K562 (cell line): Measurements from ENCODE around the gene PRKCQ. TPM values are rescaled to one million over a fixed set of nuclear protein-coding genes. Genes with fewer than 3 reads are reported as not detected.

ENCODE experiments used
- ATAC-seq: fragments of 200-7000 bp; cut with Tn5 transposase; 3 replicates; pipeline ENCODE4 v1.9.1; 2020; ENCODE audit warnings: moderate library complexity
- BruUV-seq: library from RNA; stranded (reverse); fragments of 400-500 nt; replicated peaks from 2 replicates; lab custom pipeline; 2021; lab: Mats Ljungman, UMichigan
- CTCF ChIA-PET: fragments of 300-600 bp; formaldehyde crosslinking; extraction: SDS; loops from one replicate; lab custom pipeline; 2021; ENCODE audit warnings: low intra/inter-chr PET ratio; lab: Yijun Ruan, JAX
- POLR2A ChIA-PET: fragments of 300-600, 350-650 bp; sonication (Branson Sonifier 250); formaldehyde crosslinking; extraction: SDS; loops from one replicate; lab custom pipeline; 2021; ENCODE audit warnings: antibody characterized with exemption, inconsistent platforms; lab: Yijun Ruan, JAX
- DNase-seq, 4 experiments: peaks; one replicate each; pipeline versions ENCODE4 v3.0.0 to v3.0.0-alpha.2; 2011 to 2018; ENCODE audit warnings: low spot score in 3 of 4, mixed read lengths in 3 of 4; ENCODE audit errors: extremely low read depth in 1 of 4
- FAIRE-seq: peaks from 2 replicates; lab custom pipeline; 2011; peaks lifted over from hg19 to GRCh38; lab: Jason Lieb, UNC
- H2AFZ ChIP-seq: 2 replicates; pipeline ENCODE4 v1.6.0; 2011; ENCODE audit warnings: low read depth, low read length, control low read depth, inconsistent platforms
- H3K27ac ChIP-seq: fragments of 200-600 bp; 3 replicates; pipeline ENCODE4 v1.8.0; 2011; ENCODE audit warnings: low read depth, mild to moderate bottlenecking, control low read depth, inconsistent platforms, low read length, moderate library complexity, mixed read lengths; ENCODE audit errors: extremely low read depth
- H3K27me3 ChIP-seq, 2 experiments: fragments of 300-600 bp in 1 of 2; 2 replicates in 1 of 2; 3 replicates in 1 of 2; pipeline versions ENCODE4 v1.6.0 to v1.8.0; 2011; ENCODE audit warnings: inconsistent platforms in 2 of 2, low read length in 2 of 2, mild to moderate bottlenecking in 1 of 2, mixed read lengths in 1 of 2, moderate library complexity in 1 of 2; ENCODE audit not compliant: control insufficient read depth in 2 of 2, insufficient read depth in 2 of 2
- H3K36me3 ChIP-seq: fragments of 300-600 bp; 3 replicates; pipeline ENCODE4 v1.8.0; 2011; ENCODE audit warnings: mild to moderate bottlenecking, low read length, inconsistent platforms; ENCODE audit not compliant: control insufficient read depth, insufficient read depth
- H3K4me1 ChIP-seq, 2 experiments: fragments of 200-600 bp in 1 of 2; replicated peaks in 1 of 2; 2 replicates in 1 of 2; 3 replicates in 1 of 2; pipeline versions ENCODE4 v1.5.1 to v1.8.0; 2011; ENCODE audit warnings: inconsistent platforms in 2 of 2, low read length in 2 of 2, mild to moderate bottlenecking in 1 of 2, mixed read lengths in 1 of 2, moderate library complexity in 1 of 2; ENCODE audit not compliant: control insufficient read depth in 2 of 2, insufficient read depth in 2 of 2
- H3K4me2 ChIP-seq: 2 replicates; pipeline ENCODE4 v1.6.1; 2011; ENCODE audit warnings: low read length, control low read depth, inconsistent platforms, mixed read lengths; ENCODE audit not compliant: insufficient read depth
- H3K4me3 ChIP-seq: fragments of 200-600 bp; sonication (generic), shearing (Covaris generic); 2 replicates; pipeline ENCODE4 v1.5.1; 2016; ENCODE audit warnings: control low read depth, inconsistent platforms
- H3K79me2 ChIP-seq: fragments of 200-600 bp; 3 replicates; pipeline ENCODE4 v1.8.0; 2011; ENCODE audit warnings: low read length, inconsistent platforms; ENCODE audit not compliant: control insufficient read depth, insufficient read depth
- H3K9ac ChIP-seq, 2 experiments: 2 replicates each; pipeline versions ENCODE4 v1.6.0 to v1.6.1; 2011; ENCODE audit warnings: low read depth in 2 of 2, low read length in 2 of 2, control low read depth in 1 of 2, inconsistent platforms in 1 of 2, mild to moderate bottlenecking in 1 of 2, mixed read lengths in 1 of 2; ENCODE audit not compliant: insufficient read depth in 1 of 2
- H3K9me1 ChIP-seq: one replicate; pipeline ENCODE4 v1.6.0; 2011; ENCODE audit warnings: inconsistent platforms, mild to moderate bottlenecking, low read length, moderate library complexity; ENCODE audit not compliant: control insufficient read depth, insufficient read depth
- H3K9me3 ChIP-seq: replicated peaks from 2 replicates; pipeline ENCODE4 v1.5.1; 2011; ENCODE audit warnings: low read depth, low read length, inconsistent platforms; ENCODE audit not compliant: control insufficient read depth, insufficient read depth
- H4K20me1 ChIP-seq: replicated peaks from 2 replicates; pipeline ENCODE4 v1.6.1; 2011; ENCODE audit warnings: low read length, inconsistent platforms, mixed read lengths; ENCODE audit not compliant: control insufficient read depth, insufficient read depth
- CBFB ChIP-seq: sonication (generic); formaldehyde crosslinking; IDR thresholded peaks from 2 replicates; pipeline ENCODE4 v1.4.0; 2020; ENCODE audit warnings: mild to moderate bottlenecking, missing genetic modification reagents
- E2F3 ChIP-seq: fragments of 250-450 bp; sonication (Bioruptor Pico); IDR thresholded peaks from 2 replicates; pipeline ENCODE4 v1.4.0; 2020; ENCODE audit warnings: mild to moderate bottlenecking
- FOXM1 ChIP-seq, 2 experiments: fragments of 450-650 bp in 1 of 2; sonication (generic) in 1 of 2; formaldehyde crosslinking in 1 of 2; IDR thresholded peaks; 2 replicates each; pipeline versions ENCODE4 v1.6.1 to v1.9.0; 2017 to 2022; ENCODE audit warnings: low read depth in 2 of 2, mild to moderate bottlenecking in 2 of 2, missing genetic modification reagents in 1 of 2, moderate library complexity in 1 of 2
- GABPB1 ChIP-seq: sonication (generic); formaldehyde crosslinking; IDR thresholded peaks from 2 replicates; pipeline ENCODE4 v1.8.0; 2022; ENCODE audit warnings: mild to moderate bottlenecking, missing genetic modification reagents
- KDM5B ChIP-seq: fragments of 200-600 bp; sonication (generic); IDR thresholded peaks from 2 replicates; pipeline ENCODE4 v1.6.1; 2012; ENCODE audit warnings: low read depth, mild to moderate bottlenecking, moderate library complexity, low read length, control low read depth, inconsistent platforms; ENCODE audit not compliant: insufficient replicate concordance
- MAZ ChIP-seq, 2 experiments: fragments of 450-650 bp in 1 of 2; sonication (generic) in 1 of 2; formaldehyde crosslinking; IDR thresholded peaks in 1 of 2; conservative IDR thresholded peaks in 1 of 2; 2 replicates each; pipeline versions ENCODE4 v1.4.0 to v1.5.0; 2020; ENCODE audit warnings: mild to moderate bottlenecking in 1 of 2, missing genetic modification reagents in 1 of 2
- MEIS2 ChIP-seq: fragments of 450-650 bp; IDR thresholded peaks from 2 replicates; pipeline ENCODE4 v1.6.1; 2014; ENCODE audit warnings: mild to moderate bottlenecking; ENCODE audit not compliant: partially characterized antibody
- PML ChIP-seq: IDR thresholded peaks from 2 replicates; pipeline ENCODE4 v1.6.1; 2012; ENCODE audit warnings: low read length, inconsistent platforms
- PTTG1 ChIP-seq: fragments of 450-650 bp; IDR thresholded peaks from 2 replicates; pipeline ENCODE4 v1.6.1; 2016; ENCODE audit warnings: low read depth, mild to moderate bottlenecking, missing genetic modification characterization, missing compliant biosample characterization
- SRF ChIP-seq, 2 experiments: fragments of 250-450, 450-650 bp in 1 of 2; sonication (Bioruptor Pico) in 1 of 2; sonication (generic) in 1 of 2; formaldehyde crosslinking; IDR thresholded peaks; 2 replicates each; pipeline versions ENCODE4 v1.5.0 to v1.5.1; 2020 to 2022; ENCODE audit warnings: mild to moderate bottlenecking in 1 of 2, missing genetic modification reagents in 1 of 2
- ZNF143 ChIP-seq: sonication (generic); formaldehyde crosslinking; IDR thresholded peaks from 2 replicates; pipeline ENCODE4 v1.9.0; 2022; ENCODE audit warnings: mild to moderate bottlenecking, missing genetic modification reagents
- ZNF174 ChIP-seq: fragments of 250-450 bp; sonication (Bioruptor Pico); IDR thresholded peaks from 2 replicates; pipeline ENCODE4 v1.4.0; 2020; ENCODE audit warnings: mild to moderate bottlenecking
- ZNF311 ChIP-seq: fragments of 250-450 bp; sonication (Bioruptor Pico); IDR thresholded peaks from 2 replicates; pipeline ENCODE4 v1.4.0; 2020; ENCODE audit warnings: mild to moderate bottlenecking, moderate library complexity
- WGBS: fragments of 100-300 bp; shearing (Covaris generic); methylation state at CpG from one replicate; pipeline ENCODE4 v1.1.6; 2016; ENCODE audit warnings: low coverage, mixed read lengths; ENCODE audit not compliant: insufficient coverage; ENCODE audit errors: missing lambda C conversion rate; 5-methylcytosine and 5-hydroxymethylcytosine counted together
- in situ Hi-C: fragments of 300-500 bp; cut with MboI; formaldehyde crosslinking; loops from 4 replicates; pipeline ENCODE4 v1.15.0; 2018; ENCODE audit warnings: inconsistent platforms, mixed read lengths
- intact Hi-C: fragments of 100-400 bp; cut with micrococcal nuclease; formaldehyde crosslinking; loops from 2 replicates; pipeline ENCODE4 v1.14.2; 2022
- polyA plus RNA-seq, 8 experiments: library from polyadenylated mRNA; depleted of rRNA in 4 of 8; stranded (reverse) in 5 of 8; unstranded in 3 of 8; fragments of >200 nt; fragmentation: Nextera tagmentation in 2 of 8; fragmentation: Illumina TruSeq in 1 of 8; extraction: Ambion mirVana in 2 of 8; extraction: Trizol in 1 of 8; gene quantifications; 2 replicates each; pipeline versions ENCODE4 v1.2.1 to v1.2.3, GENCODE V29; 2011 to 2014; ENCODE audit warnings: inconsistent platforms in 1 of 8, missing spikeins in 1 of 8
- total RNA-seq, 7 experiments: library from RNA; depleted of rRNA in 6 of 7; stranded (reverse); fragments of >200 nt in 6 of 7; fragmentation: Illumina TruSeq in 2 of 7; extraction: Trizol in 2 of 7; gene quantifications; 2 replicates each; pipeline versions ENCODE4 v1.2.1 to v1.2.3, GENCODE V29; 2011 to 2021; ENCODE audit warnings: low replicate concordance in 1 of 7
- TF ChIP-seq, protein P1 (sequence below), 2 experiments: fragments of 450-650 bp in 1 of 2; sonication (generic) in 1 of 2; formaldehyde crosslinking in 1 of 2; IDR thresholded peaks in 1 of 2; conservative IDR thresholded peaks in 1 of 2; 2 replicates each; pipeline versions ENCODE4 v1.6.1 to v1.8.1; 2016 to 2023; ENCODE audit warnings: mild to moderate bottlenecking in 2 of 2, moderate library complexity in 2 of 2, inconsistent platforms in 1 of 2, missing genetic modification reagents in 1 of 2
- TF ChIP-seq, protein P2 (sequence below): fragments of 450-650 bp; IDR thresholded peaks from 2 replicates; pipeline ENCODE4 v1.7.1; 2018; ENCODE audit warnings: mild to moderate bottlenecking, low read depth; ENCODE audit not compliant: partially characterized antibody
- TF ChIP-seq, protein P3 (sequence below): sonication (generic); formaldehyde crosslinking; IDR thresholded peaks from 2 replicates; pipeline ENCODE4 v1.8.0; 2022; ENCODE audit warnings: missing genetic modification reagents, mild to moderate bottlenecking, borderline replicate concordance

Gene PRKCQ
- total and polyA plus RNA-seq, 9 of the 15 experiments (the other 6 are each of a cell fraction or from before 2014, with no cell fraction given), result 4.4 to 23.3 (median 14.6) TPM

DNA sequence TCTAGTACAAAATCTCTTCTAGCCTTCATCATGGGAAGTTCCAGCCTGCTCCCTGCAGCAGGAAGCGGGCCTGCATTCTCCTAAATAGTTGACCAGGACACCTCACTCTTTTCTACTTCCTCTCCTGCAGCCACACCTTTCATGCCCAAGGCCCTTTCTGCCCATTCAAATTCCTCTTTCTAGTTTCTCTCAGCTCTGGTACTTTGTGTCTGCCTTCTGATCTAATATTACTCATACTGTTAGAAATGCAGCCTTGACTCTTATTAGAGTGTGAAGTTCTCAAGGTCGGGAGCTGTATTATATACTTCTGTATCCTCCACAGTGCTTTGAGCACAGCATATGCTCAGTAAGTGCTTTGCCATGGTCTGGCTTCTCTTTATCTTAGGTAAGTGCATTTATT is 103.1 kb downstream of the PRKCQ start (continued):
- TF ChIP-seq E2F3 (CRISPR knock-in tag) (no peak), PTTG1 (tag) (no peak)
- TF ChIP-seq, protein P1, sequence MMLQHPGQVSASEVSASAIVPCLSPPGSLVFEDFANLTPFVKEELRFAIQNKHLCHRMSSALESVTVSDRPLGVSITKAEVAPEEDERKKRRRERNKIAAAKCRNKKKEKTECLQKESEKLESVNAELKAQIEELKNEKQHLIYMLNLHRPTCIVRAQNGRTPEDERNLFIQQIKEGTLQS (IDR thresholded peaks at IDR 0.05), result no peak
- TF ChIP-seq, protein P1 (CRISPR knock-in tag; conservative IDR thresholded peaks at IDR 0.05), result no peak

DNA sequence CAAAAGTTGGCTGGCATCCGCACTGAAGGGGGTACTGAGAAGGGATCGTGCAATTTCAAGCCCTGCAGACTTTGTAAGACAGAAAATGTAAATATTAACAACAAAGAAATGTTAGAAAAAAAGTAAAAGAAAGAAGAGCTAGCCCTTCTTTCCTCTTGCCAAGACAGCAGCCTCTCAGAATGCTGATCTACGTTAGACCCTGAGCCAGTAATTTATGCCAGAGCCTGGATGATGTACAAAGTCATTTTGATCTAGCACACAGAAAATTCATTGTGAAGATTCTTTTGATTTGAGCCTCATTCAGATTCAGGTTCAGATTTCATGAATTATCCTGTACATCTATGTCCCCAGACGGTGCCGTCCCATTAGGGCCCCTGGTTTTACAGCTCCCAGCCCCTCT is 105.2 kb downstream of the PRKCQ start:
- POLR2A ChIA-PET, result no interaction called here
- H2AFZ ChIP-seq, result no peak overlapping the region; the same call in 1 of the 2 replicates
- H4K20me1 ChIP-seq, result no peaks in the 10 kb centered on the region
- peak overlapping the region; percentile 95 for H3K27ac ChIP-seq
- no peak overlapping the region for H3K4me3 ChIP-seq
- intact Hi-C loops (loop anchor here (5.0 kb wide), 1 partner anchor 107 kb away; the partner anchor contains the start of gene PRKCQ), in situ Hi-C loops (no loop called here)
- FAIRE-seq (no peak), ATAC-seq (no peak), DNase-seq (no peak)
- no peaks in the 10 kb centered on the region for H3K9me3 ChIP-seq
- BruUV-seq, result no TSS peak
- H3K4me2 ChIP-seq, result no peak overlapping the region
- CTCF ChIA-PET, result no interaction called here
- peaks cover 22% of the 10 kb centered on the region for H3K36me3 ChIP-seq
- H3K9ac ChIP-seq, result no peak overlapping the region
- H3K79me2 ChIP-seq, result no peaks in the 10 kb centered on the region
- no peak for TF ChIP-seq CBFB
- TF ChIP-seq PML, result no peak
- TF ChIP-seq KDM5B, result no peak
- TF ChIP-seq SRF (CRISPR knock-in tag; IDR thresholded peaks at IDR 0.05), result no peak
- no peak for TF ChIP-seq FOXM1 (IDR thresholded peaks at IDR 0.05; ENCODE audit: low read depth)
- no peak for TF ChIP-seq FOXM1 (CRISPR knock-in tag; IDR thresholded peaks at IDR 0.05; ENCODE audit: low read depth)
- TF ChIP-seq, protein P2, sequence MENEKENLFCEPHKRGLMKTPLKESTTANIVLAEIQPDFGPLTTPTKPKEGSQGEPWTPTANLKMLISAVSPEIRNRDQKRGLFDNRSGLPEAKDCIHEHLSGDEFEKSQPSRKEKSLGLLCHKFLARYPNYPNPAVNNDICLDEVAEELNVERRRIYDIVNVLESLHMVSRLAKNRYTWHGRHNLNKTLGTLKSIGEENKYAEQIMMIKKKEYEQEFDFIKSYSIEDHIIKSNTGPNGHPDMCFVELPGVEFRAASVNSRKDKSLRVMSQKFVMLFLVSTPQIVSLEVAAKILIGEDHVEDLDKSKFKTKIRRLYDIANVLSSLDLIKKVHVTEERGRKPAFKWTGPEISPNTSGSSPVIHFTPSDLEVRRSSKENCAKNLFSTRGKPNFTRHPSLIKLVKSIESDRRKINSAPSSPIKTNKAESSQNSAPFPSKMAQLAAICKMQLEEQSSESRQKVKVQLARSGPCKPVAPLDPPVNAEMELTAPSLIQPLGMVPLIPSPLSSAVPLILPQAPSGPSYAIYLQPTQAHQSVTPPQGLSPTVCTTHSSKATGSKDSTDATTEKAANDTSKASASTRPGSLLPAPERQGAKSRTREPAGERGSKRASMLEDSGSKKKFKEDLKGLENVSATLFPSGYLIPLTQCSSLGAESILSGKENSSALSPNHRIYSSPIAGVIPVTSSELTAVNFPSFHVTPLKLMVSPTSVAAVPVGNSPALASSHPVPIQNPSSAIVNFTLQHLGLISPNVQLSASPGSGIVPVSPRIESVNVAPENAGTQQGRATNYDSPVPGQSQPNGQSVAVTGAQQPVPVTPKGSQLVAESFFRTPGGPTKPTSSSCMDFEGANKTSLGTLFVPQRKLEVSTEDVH, result no peak
- no peak for TF ChIP-seq ZNF143
- TF ChIP-seq, protein P3, sequence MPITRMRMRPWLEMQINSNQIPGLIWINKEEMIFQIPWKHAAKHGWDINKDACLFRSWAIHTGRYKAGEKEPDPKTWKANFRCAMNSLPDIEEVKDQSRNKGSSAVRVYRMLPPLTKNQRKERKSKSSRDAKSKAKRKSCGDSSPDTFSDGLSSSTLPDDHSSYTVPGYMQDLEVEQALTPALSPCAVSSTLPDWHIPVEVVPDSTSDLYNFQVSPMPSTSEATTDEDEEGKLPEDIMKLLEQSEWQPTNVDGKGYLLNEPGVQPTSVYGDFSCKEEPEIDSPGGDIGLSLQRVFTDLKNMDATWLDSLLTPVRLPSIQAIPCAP (CRISPR knock-in tag), result no peak
- TF ChIP-seq GABPB1 (CRISPR knock-in tag), result no peak
- TF ChIP-seq ZNF174 (CRISPR knock-in tag), result no peak
- TF ChIP-seq ZNF311 (CRISPR knock-in tag), result no peak
- no peak for TF ChIP-seq MEIS2
- no peak for TF ChIP-seq MAZ (CRISPR knock-in tag; conservative IDR thresholded peaks at IDR 0.05 in 1 of 2, IDR thresholded peaks at IDR 0.05 in 1 of 2)
- peaks cover 12 to 44% of the 10 kb centered on the region in 2 experiments for H3K4me1 ChIP-seq
- WGBS, result 92% methylated on average over 5 of the region's 5 CpGs
- no peaks in the 10 kb centered on the region for H3K27me3 ChIP-seq
- H3K9me1 ChIP-seq, result no peaks in the 10 kb centered on the region
